ENCODE measurements around the gene C1orf116.
A peak's percentile ranks its signal among the peaks of the same experiment; 100 is the strongest.

The C1orf116 gene

GRCh38 chr1:206986402-206986801 is 46.2 kb downstream of the C1orf116 start:
- DNase-seq = no peak

GRCh38 chr1:206985162-206985749 is 47.3 kb downstream of the C1orf116 start:
- DNase-seq = no peak

- DNase-seq = peak; percentile 69
These were observed 50.3 kb downstream of the C1orf116 start for GRCh38 chr1:206982216-206982615.

- DNase-seq = no peak
These were observed 53.0 kb downstream of the C1orf116 start for GRCh38 chr1:206979379-206980043.

- DNase-seq = no peak
These were observed 54.3 kb downstream of the C1orf116 start for GRCh38 chr1:206978259-206978658.

GRCh38 chr1:206975306-206975705 is 57.2 kb downstream of the C1orf116 start:
- no peak for DNase-seq

- DNase-seq = no peak
These were observed 58.4 kb downstream of the C1orf116 start for GRCh38 chr1:206974140-206974539.

- no peak for DNase-seq
These were observed 59.8 kb downstream of the C1orf116 start for GRCh38 chr1:206972728-206973127.

GRCh38 chr1:206971029-206971655 is 61.4 kb downstream of the C1orf116 start:
- DNase-seq = no peak

- no peak for DNase-seq
These were observed 62.1 kb downstream of the C1orf116 start, which contains the start of gene FCAMR for GRCh38 chr1:206970446-206970845. Gene FCAMR (minus strand): TSS chr1:206970460. CDS start chr1:206970125, 335 bp downstream.

- DNase-seq = no peak
These were observed 63.5 kb downstream of the C1orf116 start for GRCh38 chr1:206969090-206969489.
